ENCODE results near the gene DHX38.

The DHX38 gene

DNA sequence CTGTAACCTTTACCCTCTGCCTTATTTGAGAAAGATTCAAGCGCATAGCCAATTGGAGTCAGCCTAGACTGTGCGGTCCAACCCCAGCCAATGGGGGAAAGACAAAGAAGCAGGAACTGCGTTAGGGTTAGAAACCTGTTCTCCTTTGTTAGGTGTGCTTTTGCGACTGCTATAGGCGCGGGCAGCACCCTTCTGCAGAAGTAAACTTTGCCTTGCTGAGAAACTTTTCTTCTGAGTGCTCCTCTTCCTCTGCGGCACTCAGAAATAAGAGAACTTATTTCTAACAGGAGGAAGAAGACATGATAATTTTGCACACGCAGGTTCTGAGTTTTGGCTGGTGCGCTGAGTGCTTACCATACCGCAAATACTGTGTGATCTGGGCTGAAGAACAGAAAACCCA, 9.2 kb upstream of the DHX38 start:
- no peak for DNase-seq

DNA sequence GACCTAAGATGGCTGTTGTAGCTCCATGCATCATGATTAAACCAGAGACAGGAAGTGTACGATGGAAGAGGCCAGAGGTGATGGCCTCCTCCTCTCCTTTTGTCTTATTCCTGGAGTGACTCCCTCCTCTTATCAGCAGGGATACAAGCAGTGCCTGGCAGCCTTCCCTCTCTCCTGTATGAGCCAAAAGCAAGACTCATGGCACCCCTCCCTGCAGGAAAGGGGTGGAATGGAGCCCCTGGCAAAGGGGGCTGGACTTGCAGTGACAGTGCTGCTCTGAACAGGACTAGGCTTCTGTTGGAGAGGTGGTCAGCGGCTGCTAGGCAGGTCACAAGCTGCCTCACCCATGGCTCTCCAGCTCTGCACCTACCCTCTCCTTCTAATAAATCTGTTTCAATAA, 8.6 kb upstream of the DHX38 start:
- no peak for DNase-seq

DNA sequence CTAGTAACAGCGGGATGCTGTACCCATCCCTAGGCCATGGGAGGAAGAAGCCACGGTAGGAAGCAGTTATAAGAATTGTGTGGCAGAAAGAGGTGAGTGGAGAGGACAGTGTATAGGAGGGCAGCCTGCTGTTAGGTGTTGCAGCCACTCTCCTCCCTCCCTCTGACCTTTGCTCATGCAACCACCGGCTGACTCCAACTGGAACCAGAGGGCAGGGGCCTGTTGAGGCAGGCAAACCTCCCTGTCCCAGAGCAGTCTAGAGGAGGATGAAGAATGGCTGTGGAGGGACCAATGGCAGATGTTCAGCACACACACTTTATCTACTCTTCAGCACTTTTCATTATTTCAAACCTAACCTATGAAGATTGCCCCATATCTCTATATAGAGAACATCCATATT, 2.4 kb upstream of the DHX38 start:
- no peak for DNase-seq

DNA sequence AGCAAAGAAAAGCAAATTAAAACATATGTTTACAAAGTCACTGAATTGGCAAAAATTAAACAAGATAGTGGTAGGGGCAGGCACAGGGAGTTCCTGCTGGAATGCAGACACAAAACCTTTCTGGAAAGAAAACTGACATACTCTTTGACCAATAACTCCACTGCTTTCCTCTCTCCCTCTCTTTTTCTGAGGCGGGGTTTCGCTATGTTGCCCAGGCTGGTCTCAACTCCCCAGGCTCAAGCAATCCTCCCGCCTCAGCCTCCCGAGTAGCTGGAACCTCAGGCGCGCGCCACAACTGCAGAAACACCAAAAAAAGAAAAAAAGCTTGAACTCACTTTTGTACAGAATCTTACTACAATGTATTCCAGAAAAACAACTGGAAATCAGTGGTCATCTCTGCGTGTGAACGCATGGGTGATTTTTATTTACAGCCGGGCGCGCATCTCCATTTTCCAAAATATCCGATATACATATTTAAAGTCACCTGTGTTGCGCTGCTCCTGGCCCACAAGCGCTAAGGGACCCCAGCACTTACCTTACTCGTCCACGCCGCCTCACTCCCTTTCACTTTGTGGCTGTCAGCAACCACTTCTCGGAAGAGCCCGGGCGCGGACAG, 707 bp upstream of the DHX38 start:
- no peak for DNase-seq

DNA sequence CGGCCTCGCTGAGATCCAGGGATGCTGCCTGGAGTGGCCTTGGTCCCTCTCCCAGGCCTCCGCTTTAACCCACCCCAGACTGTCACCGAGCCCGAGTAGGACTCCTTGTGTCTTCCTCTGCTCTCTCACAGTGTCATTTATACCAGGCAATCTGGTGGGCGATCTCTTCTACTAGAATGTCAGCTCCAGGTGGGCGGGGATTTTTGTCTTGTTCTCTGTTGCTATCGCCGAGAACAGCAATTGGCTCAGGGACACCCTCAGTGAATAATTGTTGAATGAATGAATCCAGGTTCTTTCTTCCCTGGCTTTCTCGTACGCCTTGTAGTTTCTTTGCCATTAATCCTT, 591 bp downstream of the DHX38 start:
- DNase-seq: no peak

DNA sequence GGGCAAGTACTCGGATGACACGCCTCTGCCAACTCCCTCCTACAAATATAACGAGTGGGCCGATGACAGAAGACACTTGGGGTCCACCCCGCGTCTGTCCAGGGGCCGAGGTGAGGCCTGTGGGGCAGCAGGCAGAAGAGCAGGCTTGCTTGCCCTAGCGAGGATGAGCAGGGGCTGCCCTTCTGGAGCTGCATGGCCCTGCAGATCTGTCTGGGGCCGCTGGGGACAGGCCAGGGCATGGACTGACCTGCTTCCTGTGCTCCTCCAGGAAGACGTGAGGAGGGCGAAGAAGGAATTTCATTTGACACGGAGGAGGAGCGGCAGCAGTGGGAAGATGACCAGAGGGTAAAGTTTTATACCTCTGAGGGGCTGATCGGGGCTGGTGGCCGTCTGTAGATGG, 5.3 kb downstream of the DHX38 start:
- DNase-seq: no peak

DNA sequence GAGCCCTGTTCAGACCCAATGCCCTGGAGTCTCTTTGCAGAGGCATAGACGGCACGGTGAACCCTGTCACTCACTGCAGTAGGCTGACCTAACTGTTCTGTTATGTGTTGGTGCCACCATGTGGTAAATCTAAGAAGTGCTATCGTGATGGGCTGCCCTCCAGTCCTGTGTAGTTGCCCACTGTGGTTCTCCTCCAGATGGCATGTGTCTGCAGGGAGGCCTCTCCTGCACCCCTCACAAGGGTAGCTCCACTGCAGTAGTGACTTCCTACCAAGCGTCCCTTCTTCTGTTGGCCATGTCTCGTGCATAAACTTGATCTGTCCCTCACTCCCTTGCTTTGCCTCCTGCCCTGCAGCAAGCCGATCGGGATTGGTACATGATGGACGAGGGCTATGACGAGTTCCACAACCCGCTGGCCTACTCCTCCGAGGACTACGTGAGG, 5.8 kb downstream of the DHX38 start:
- DNase-seq: peak; percentile 1

DNA sequence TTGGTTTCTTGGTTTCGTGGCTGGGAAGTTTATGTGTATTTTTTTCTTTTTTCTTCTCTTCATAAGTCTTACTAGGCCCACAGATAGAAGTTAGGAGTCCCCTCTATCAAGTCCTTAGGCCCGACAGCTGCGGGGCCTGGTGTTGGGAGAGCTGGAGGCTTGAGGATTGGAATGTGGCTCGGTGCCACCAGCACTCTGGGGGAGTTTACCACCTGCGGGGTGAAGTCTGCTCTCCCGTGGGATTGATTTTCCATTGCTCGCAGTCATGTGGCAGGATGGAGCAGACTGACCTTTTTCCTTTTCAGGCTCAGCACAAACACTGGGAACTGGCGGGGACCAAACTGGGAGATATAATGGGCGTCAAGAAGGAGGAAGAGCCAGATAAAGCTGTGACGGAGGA, 7.5 kb downstream of the DHX38 start:
- DNase-seq: no peak

DNA sequence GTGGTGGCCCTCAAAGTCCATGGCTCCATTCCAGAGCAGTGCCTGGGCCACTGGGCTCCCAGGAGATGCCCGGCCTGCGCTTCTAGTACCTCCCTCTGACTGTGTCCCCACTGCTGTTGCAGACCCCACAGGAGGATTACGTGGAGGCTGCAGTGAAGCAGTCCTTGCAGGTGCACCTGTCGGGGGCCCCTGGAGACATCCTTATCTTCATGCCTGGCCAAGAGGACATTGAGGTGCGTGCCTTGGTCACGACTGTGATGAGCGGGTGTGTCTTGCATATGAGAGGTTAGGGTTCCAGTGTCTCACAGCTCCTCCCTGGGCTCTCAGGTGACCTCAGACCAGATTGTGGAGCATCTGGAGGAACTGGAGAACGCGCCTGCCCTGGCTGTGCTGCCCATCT, 11.3 kb downstream of the DHX38 start:
- no peak for DNase-seq

DNA sequence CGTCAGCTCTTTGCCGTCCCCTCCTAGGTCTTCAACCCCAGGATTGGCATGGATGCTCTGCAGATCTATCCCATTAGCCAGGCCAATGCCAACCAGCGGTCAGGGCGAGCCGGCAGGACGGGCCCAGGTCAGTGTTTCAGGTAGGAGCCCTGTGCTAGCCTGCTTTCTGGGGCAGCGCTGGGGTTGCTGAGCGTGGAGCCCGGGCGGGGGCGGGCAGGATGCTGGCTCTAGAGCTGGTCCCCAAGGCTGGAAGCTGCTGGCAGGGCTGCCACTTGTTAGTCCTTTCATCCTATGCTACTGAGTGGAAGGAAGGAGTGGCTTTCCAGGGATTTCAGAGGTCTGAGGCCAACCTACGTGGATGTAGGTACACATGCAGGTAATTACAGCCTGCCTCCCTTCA, 12.3 kb downstream of the DHX38 start:
- no peak for DNase-seq

DNA sequence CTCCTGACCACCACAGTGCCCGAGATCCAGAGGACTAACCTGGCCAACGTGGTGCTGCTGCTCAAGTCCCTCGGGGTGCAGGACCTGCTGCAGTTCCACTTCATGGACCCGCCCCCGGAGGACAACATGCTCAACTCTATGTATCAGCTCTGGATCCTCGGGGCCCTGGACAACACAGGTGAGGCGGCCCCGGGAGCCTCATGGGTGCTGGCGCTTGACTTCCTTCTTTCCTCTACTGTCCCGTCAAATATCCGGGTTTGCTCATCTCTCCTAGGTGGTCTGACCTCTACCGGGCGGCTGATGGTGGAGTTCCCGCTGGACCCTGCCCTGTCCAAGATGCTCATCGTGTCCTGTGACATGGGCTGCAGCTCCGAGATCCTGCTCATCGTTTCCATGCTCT, 13.7 kb downstream of the DHX38 start:
- no peak for DNase-seq

DNA sequence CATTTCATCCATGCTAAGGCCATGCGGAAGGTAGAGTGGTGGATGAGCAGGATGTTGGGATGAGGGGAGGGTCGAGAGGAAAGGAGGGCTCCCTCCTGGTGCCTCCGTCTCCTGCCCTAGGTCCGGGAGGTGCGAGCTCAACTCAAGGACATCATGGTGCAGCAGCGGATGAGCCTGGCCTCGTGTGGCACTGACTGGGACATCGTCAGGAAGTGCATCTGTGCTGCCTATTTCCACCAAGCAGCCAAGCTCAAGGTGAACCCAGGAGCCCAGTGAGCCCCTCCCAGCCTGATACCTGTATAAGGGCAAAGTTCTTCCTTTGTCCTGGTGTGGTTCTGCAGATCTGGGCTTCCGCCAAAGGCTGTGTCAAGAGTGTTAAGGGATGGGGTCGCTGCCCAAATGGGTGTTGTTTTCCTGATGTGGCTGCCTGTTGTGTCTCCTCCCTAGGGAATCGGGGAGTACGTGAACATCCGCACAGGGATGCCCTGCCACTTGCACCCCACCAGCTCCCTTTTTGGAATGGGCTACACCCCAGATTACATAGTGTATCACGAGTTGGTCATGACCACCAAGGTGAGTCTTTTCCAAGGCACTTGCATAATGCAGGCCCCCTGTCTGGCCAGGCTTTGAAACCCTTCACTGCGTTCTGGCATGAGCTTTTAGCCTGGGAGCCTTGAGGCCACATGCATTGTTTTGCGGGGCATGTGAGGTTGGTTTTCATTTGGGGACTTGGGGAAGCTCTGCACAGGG, 14.9 kb downstream of the DHX38 start:
- no peak for DNase-seq

DNA sequence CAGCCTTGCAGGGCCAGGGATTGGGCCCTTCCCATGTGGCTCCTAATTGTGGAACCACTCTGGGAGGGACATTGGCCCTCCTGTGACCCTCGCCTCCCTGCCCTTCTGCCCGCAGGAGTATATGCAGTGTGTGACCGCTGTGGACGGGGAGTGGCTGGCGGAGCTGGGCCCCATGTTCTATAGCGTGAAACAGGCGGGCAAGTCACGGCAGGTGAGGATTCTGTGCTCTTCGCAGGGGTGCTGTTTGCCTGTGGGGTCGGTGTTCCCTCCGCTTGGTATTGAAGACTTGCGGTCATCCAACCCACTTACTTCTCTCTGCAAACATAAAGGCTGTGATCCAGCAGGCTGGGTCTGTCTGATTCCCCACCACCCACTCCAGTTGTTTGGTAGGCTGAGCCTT, 15.7 kb downstream of the DHX38 start:
- no peak for DNase-seq

DNA sequence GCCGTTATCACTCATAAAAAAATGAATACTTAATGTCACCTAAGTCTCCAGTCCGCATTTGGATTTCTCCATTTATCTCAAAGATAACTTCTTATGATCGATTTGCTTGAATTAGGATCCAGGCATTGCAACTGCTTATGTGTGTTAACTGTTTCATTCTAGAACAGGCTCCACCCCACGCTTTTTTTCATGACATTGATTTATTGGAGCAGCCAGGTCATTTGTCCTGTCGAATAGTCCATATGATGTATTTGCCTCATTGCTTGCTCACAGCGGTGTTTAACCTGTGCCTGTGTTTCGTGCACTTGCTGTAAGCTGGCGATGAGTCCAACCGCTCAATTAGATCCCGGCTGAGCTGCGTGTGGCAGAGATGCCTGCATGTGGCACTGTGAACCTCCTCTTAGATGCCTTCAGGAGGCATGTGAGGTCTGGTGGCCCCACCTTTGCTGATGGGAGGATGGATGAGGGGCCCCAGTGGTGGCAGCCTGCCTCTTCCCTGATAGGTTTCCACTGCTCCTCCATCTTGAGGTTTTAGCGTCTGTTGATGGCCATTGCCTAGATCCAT, 16.4 kb downstream of the DHX38 start:
- no peak for DNase-seq

DNA sequence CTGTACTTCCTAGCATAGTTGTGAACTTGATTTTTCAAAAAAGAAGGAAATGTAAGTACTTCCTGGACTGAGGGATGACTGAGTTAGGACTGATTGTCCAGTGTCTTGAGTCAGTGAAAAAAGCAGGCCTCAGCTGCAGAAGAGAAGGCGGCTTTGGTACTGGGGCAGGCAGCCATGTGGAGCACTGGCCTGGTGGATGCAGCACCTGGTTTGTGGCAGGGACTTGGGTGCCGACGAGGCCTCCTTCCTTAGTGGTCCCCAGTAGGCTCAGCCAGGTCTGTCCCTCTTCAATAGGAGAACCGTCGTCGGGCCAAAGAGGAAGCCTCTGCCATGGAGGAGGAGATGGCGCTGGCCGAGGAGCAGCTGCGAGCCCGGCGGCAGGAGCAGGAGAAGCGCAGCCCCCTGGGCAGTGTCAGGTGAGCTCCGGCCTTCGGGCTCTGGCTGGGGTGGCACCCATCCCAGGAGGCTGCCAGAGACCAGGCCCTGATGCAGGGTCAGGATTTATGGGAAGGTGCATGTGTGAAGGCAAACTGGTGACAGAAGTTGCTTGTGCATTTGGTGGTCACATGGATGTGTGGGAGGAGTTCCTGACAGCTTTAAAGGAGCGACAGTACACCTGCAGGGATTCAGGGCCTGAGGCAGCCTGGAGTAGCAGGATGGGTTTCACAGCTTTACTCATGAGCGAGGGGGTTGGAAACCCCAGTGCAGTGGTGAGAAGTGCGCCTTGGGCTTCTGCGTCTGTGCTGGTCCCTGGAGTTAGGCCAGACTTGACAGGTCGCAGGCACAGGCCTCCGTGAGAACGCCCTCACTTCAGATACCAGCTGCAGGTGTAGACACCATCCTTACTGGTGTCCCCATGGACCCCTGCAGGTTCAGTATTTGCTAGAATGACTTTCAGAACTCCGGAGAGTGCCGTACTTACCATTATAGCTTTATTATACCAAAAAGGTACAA, 17.3 kb downstream of the DHX38 start:
- DNase-seq: no peak

DNA sequence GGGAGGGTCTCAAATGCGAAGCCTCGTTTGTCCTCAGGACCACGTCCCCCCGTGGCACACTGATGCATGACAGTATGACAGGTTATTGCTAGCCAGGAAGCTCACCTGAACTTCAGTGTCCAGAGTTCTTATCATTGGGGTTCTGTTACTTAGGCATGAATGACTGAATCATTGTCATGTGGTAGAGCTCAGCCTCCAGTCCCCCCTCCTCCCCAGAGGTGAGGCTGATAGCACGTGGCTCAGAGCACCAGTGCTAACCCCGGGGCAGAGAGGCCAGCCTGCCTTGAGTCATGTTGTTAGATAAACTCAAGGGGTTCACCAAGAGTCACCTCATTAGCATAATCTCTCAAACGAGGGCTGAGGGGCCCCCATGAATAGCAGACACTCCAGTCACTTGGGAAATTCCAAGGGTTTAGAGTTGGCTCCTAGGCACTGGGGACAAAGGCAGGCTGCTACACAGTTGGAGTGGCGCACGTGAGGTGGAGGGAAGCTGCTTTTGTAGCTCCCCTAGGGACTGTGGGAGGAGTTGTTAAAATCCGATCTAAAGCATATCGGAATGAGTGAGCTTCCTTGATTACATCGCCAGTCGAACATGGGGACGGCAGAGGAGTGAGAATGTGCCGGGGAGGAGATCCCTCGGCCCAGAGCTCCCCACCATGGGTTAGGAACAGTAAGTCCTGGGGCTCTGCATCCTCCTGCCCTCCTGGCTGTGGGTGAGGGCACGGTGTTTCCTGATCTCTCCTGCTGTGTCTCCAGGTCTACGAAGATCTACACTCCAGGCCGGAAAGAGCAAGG, 18.2 kb downstream of the DHX38 start:
- DNase-seq: no peak

DNA sequence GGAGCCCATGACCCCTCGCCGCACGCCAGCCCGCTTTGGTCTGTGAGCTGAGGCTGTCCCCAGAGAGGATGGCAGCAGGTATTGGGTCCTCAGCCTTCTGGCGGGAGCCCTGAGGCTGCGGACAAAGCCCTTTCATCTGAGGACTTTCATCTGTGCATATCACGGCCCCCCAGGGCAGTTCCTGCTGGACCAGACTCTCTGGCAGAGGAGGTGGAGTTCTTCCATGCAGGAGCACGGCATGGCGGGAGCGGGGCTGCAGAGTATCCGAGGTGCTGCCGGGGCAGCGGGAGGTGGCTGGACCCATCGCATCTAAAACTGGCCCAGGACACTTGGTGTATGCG, 18.8 kb downstream of the DHX38 start:
- no peak for DNase-seq

DNA sequence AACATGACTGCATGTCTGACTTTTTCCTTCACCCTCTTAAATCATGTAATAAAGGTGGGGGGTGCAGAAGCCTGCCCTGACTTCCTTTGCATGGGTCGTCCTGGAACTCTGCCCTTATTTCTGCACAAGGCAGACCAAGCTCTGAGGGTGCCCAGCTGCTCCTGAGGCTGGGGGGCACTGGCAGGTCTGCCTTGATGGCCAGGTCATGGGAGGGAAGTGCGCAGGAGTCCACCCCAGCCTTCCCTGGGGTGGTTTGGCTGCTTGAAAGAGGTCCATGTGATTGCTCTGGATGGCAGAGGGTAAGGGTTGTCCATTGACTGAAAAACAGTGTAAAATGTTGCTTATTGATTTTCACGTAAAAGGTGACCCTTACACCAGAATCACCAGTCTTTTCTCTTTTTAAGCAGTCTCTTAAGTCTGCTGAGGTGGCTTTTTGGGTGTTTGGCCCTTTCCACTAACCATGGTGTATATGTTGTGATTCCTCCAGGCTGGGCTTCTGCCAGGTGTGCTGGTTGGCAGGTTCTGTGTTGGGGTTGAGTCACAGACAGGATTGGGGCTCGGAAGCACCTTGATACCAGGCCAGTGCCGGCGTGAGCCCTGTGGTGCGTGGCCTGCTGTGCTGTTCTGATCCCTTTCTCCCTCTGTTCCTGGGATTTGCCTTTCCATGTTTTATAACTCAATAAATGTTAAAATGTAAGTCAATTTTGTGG, 19.4 kb downstream of the DHX38 start:
- no peak for DNase-seq

DNA sequence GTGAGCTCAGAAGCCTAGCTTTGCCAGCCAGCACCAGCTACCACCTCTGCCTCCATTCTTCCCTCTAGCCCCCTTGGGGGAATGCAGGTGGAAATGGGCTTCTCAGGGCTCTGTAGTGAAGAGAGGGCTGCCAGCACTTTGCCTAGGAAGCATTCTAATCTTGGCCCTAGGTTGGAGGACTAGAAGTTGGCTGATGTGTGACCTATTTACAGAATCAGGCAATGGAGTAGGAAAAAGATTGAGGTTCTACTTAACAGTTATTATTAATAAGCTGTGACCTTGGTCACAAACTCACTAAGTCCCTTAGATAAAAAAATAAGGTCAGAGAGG, 19.9 kb downstream of the DHX38 start:
- DNase-seq: no peak

DNA sequence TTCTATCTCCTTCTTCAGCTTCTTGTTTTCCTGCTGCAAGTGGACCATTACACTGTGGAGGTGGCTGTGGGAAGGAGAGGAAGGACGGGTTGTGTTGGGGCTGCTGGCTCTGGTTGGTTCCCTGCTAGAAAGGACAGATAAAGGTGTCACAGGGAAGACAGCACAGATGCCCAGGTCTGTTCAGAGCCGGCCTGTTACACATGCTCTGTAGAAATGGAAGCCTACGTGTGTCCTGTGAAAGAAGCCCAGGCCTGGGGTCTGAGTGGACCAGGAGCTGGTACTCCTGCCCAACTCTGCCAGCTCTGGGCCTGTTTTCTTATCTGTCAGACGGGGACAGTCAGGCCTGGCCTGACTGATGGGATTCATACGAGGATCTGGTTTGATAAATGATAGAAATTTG, 26.4 kb downstream of the DHX38 start:
- DNase-seq: no peak

DNA sequence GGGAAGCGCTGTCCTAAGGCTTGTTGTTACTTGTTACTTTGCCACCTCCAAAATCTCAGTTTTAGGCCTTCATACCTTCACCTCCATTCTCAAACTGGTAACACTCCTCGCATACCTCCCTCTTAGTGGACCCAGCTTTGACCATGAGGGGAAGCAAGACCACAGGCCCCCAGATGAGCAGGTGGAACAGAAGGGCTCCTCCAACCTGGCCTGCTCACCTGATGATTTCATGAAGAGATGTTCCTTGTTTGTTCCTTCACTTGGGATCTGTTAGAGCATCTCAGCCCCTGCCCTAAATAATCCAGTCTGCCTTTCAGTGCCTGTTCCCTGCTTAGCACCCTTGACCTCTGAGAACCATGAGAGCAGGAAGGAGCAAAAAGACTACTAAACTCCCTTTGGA, 28.7 kb downstream of the DHX38 start:
- DNase-seq: no peak

DNA sequence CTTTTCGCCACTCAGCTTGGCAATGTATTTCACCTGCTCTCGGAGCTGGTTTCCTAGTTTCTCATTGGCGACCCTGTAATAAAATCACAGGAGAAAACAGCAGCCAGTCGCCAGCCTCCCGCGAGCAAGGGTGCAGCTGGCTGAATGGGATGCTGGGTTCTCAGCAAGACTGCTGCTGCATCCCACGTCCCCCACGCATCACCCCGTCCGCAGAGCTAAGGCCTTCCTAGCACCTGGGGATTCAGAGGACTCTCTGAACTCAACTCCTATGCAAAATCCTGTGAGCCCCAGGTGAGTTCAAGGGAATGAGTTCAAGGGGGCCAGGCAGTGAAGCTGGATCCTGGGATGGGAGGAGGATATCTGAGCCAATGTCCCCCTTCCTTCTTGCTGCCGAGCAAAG, 29.3 kb downstream of the DHX38 start:
- no peak for DNase-seq

Data from NCI-H446 treated with DMSO at 0.1 percent for 48 hours (cell line).